ENCODE data around the gene NSMCE1.

NSMCE1 gene

DNA sequence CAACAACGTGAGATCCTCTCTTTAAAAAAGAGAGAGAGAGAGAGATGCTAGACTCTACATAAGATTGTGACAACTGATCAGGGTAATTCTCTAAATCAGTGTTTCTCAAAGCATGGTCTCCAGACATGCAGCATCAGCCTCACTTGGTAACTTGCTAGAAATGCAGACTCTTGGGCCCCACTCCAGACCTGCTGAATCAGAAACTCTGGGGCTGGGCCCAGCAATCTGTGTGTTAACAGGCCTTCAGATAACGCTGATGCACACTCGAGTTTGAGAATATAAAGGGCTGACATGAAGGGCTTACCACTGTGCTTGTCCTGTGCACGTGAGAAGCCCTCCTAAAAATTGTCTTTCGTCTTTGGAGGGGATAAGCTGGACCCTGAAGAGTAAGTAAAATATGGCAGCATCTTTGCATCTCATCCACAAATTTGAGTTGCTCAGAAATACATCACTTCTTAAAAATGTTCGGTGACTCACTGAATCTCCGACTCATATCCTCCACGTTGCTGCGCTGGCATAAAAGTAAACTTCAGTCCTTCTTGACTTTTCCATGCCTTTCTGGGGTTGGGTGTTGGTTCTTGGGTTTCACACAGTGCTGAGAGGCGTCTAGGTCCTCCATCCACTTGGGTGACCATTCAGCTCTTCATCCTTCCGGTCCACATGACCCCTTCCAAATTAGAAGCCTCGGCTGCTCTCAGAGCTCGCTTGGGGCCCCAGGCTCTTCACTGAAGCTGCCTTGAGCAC is 91.4 kb downstream of the NSMCE1 start:
- no peak overlapping the region for H3K27ac ChIP-seq (ENCODE audit: low read length)
- TF ChIP-seq EZH2phosphoT487 (IDR thresholded peaks at IDR 0.05; ENCODE audit: low read length) (no peak), EZH2 (optimal IDR thresholded peaks at IDR 0.05; ENCODE audit: low read depth, low read length) (no peak)
- TF ChIP-seq, protein P1, sequence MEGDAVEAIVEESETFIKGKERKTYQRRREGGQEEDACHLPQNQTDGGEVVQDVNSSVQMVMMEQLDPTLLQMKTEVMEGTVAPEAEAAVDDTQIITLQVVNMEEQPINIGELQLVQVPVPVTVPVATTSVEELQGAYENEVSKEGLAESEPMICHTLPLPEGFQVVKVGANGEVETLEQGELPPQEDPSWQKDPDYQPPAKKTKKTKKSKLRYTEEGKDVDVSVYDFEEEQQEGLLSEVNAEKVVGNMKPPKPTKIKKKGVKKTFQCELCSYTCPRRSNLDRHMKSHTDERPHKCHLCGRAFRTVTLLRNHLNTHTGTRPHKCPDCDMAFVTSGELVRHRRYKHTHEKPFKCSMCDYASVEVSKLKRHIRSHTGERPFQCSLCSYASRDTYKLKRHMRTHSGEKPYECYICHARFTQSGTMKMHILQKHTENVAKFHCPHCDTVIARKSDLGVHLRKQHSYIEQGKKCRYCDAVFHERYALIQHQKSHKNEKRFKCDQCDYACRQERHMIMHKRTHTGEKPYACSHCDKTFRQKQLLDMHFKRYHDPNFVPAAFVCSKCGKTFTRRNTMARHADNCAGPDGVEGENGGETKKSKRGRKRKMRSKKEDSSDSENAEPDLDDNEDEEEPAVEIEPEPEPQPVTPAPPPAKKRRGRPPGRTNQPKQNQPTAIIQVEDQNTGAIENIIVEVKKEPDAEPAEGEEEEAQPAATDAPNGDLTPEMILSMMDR (IDR thresholded peaks at IDR 0.05; ENCODE audit: low read length) = no peak

DNA sequence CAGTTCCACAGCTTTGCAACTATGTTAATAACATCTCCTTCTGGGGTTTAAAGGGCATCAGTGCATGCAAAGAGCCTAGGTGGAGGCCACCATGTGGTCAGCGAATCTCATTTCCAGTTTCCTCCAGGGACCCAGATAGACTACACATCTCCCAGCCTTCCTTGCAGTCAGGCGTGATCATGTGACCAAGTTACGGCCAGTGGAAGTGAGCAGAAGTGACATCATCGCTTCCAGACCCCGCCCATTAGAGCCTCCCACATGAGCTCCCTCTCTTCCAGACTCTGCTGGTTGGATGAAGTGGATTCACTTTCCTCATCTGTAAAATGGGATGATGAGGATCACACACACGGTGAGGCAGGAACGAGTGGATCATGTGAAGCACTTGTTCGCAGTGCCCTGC is 92.7 kb downstream of the NSMCE1 start:
- Histone ChIP-seq H3K27me3 (replicated peaks; ENCODE audit: insufficient read depth, low read length) (no peaks in the 10 kb centered on the region), H3K9me3 (replicated peaks; ENCODE audit: insufficient read depth, low read length) (no peaks in the 10 kb centered on the region), H3K79me2 (ENCODE audit: low read length) (no peaks in the 10 kb centered on the region), H3K4me2 (ENCODE audit: low read depth, low read length) (no peak overlapping the region), H4K20me1 (ENCODE audit: insufficient read depth, low read length) (no peaks in the 10 kb centered on the region), H2AFZ (ENCODE audit: low read length) (no peak overlapping the region), H3F3A (ENCODE audit: insufficient read depth, low read length) (no peaks in the 10 kb centered on the region), H3K4me1 (ENCODE audit: low read length) (0 out of 2 replicates have a peak, but pooled peaks cover 9% of the 10 kb centered on the region), H3K9me2 (replicated peaks; ENCODE audit: insufficient read depth, low read length) (no peaks in the 10 kb centered on the region), H3K9ac (ENCODE audit: low read length) (no peak overlapping the region), H3K36me3 (replicated peaks; ENCODE audit: insufficient read depth, low read length) (no peaks in the 10 kb centered on the region), H3K4me3 (ENCODE audit: low read length) (no peak overlapping the region), H3K27ac (ENCODE audit: low read length) (no peak overlapping the region)
- no peak for DNase-seq
- TF ChIP-seq, protein P1 (IDR thresholded peaks at IDR 0.05; ENCODE audit: low read length) = no peak
- TF ChIP-seq EZH2 (optimal IDR thresholded peaks at IDR 0.05; ENCODE audit: low read depth, low read length) (no peak), EZH2phosphoT487 (IDR thresholded peaks at IDR 0.05; ENCODE audit: low read length) (no peak)

More for the DNA sequence above, 91.4 kb downstream of the NSMCE1 start:
- Histone ChIP-seq H3K4me1 (ENCODE audit: low read length) (0 out of 2 replicates have a peak, but pooled peaks cover 9% of the 10 kb centered on the region), H3K27me3 (replicated peaks; ENCODE audit: insufficient read depth, low read length) (no peaks in the 10 kb centered on the region), H3K4me2 (ENCODE audit: low read depth, low read length) (no peak overlapping the region), H3F3A (ENCODE audit: insufficient read depth, low read length) (no peaks in the 10 kb centered on the region), H4K20me1 (ENCODE audit: insufficient read depth, low read length) (no peaks in the 10 kb centered on the region), H2AFZ (ENCODE audit: low read length) (no peak overlapping the region), H3K4me3 (ENCODE audit: low read length) (no peak overlapping the region), H3K9me2 (replicated peaks; ENCODE audit: insufficient read depth, low read length) (no peaks in the 10 kb centered on the region), H3K36me3 (replicated peaks; ENCODE audit: insufficient read depth, low read length) (no peaks in the 10 kb centered on the region), H3K79me2 (ENCODE audit: low read length) (no peaks in the 10 kb centered on the region), H3K9me3 (replicated peaks; ENCODE audit: insufficient read depth, low read length) (no peaks in the 10 kb centered on the region), H3K9ac (ENCODE audit: low read length) (no peak overlapping the region)
- no peak for DNase-seq
